Caco-2 (cell line): ENCODE results near the gene PLB1. TPM values are rescaled to one million over a fixed set of nuclear protein-coding genes. Genes with fewer than 3 reads are reported as not detected.

Source experiments
- BruUV-seq: library from RNA; stranded (reverse); fragments of 400-500 nt; replicated peaks from 2 replicates; lab custom pipeline; 2021; lab: Mats Ljungman, UMichigan
- CTCF ChIA-PET: fragments of 300-600 bp; sonication (Branson Sonifier 250); formaldehyde crosslinking; loops from one replicate; lab custom pipeline; 2022; ENCODE audit warnings: antibody characterized with exemption; lab: Charles Lee
- POLR2A ChIA-PET: fragments of 300-600 bp; sonication (Branson Sonifier 250); formaldehyde crosslinking; loops from one replicate; lab custom pipeline; 2022; ENCODE audit warnings: antibody characterized with exemption; lab: Charles Lee
- DNase-seq, 2 experiments: peaks; one replicate each; pipeline versions ENCODE4 v3.0.0 to v3.0.0-alpha.2; 2020 to 2022
- H3K27me3 ChIP-seq: replicated peaks from 2 replicates; pipeline ENCODE4 v1.6.0; 2011; ENCODE audit warnings: low read length; ENCODE audit not compliant: control insufficient read depth, insufficient read depth
- H3K36me3 ChIP-seq: 2 replicates; pipeline ENCODE4 v1.5.1; 2011; ENCODE audit warnings: low read length; ENCODE audit not compliant: control insufficient read depth, insufficient read depth
- H3K4me1 ChIP-seq: fragments of 250-450 bp; sonication (Bioruptor Pico); 2 replicates; pipeline ENCODE4 v1.5.1; 2020; ENCODE audit warnings: mild to moderate bottlenecking
- H3K4me3 ChIP-seq: 2 replicates; pipeline ENCODE4 v1.5.1; 2011; ENCODE audit warnings: low read depth, mild to moderate bottlenecking, control low read depth, low read length
- H3K9me3 ChIP-seq: fragments of 250-450 bp; sonication (Bioruptor Pico); 2 replicates; pipeline ENCODE4 v1.5.1; 2020; ENCODE audit warnings: mild to moderate bottlenecking, moderate library complexity
- H3K27ac Mint-ChIP-seq: one replicate; pipeline ENCODE4 v1.8.0; 2022; ENCODE audit warnings: mixed read lengths; ENCODE audit not compliant: unreplicated experiment
- H3K27me3 Mint-ChIP-seq: one replicate; pipeline ENCODE4 v1.8.0; 2022; ENCODE audit warnings: mixed read lengths; ENCODE audit not compliant: insufficient read depth, unreplicated experiment
- H3K36me3 Mint-ChIP-seq: one replicate; pipeline ENCODE4 v1.8.0; 2022; ENCODE audit warnings: mild to moderate bottlenecking, mixed read lengths; ENCODE audit not compliant: insufficient read depth, unreplicated experiment
- H3K4me1 Mint-ChIP-seq: one replicate; pipeline ENCODE4 v1.8.0; 2022; ENCODE audit warnings: low read depth, mixed read lengths; ENCODE audit not compliant: unreplicated experiment
- H3K4me3 Mint-ChIP-seq: one replicate; pipeline ENCODE4 v1.8.0; 2022; ENCODE audit warnings: mild to moderate bottlenecking, moderate library complexity, mixed read lengths; ENCODE audit not compliant: unreplicated experiment
- H3K9me3 Mint-ChIP-seq: one replicate; pipeline ENCODE4 v1.8.0; 2022; ENCODE audit warnings: mixed read lengths; ENCODE audit not compliant: unreplicated experiment
- CTCF ChIP-seq, 2 experiments: fragments of 200-600 bp in 1 of 2; IDR thresholded peaks; 1 replicate in 1 of 2; 2 replicates in 1 of 2; pipeline versions ENCODE4 v1.5.1 to v1.8.0; 2011 to 2022; ENCODE audit warnings: antibody characterized with exemption in 1 of 2, control low read depth in 1 of 2, inconsistent platforms in 1 of 2, low read depth in 1 of 2, low read length in 1 of 2, mild to moderate bottlenecking in 1 of 2, moderate library complexity in 1 of 2; ENCODE audit not compliant: insufficient read depth in 1 of 2, severe bottlenecking in 1 of 2, unreplicated experiment in 1 of 2
- intact Hi-C: fragments of 100-400 bp; cut with micrococcal nuclease; formaldehyde crosslinking; loops from one replicate; pipeline ENCODE4 v1.10.0; 2022; ENCODE audit not compliant: unreplicated experiment
- total RNA-seq: library from RNA; stranded (reverse); gene quantifications from 2 replicates; pipeline ENCODE4 v1.2.3, GENCODE V29; 2022

PLB1 gene
- total RNA-seq, 1 experiment from 2014 or later = 2.8 TPM

- Mint-ChIP-seq H3K4me1 (peaks cover 15% of the 10 kb centered on the region), H3K9me3 (peaks cover 18% of the 10 kb centered on the region), H3K4me3 (no peak overlapping the region), H3K27ac (no peak overlapping the region), H3K36me3 (no peaks in the 10 kb centered on the region), H3K27me3 (no peaks in the 10 kb centered on the region)
- intact Hi-C loops = no loop called here
- POLR2A ChIA-PET = no interaction called here
- H3K4me1 ChIP-seq = peaks cover 28% of the 10 kb centered on the region
- no peak overlapping the region for H3K4me3 ChIP-seq
- no TSS peak for BruUV-seq
- H3K36me3 ChIP-seq = no peaks in the 10 kb centered on the region
- CTCF ChIA-PET = interaction anchor here (0.5 to 0.6 kb wide), 2 partner anchors 139 to 802 kb away, joined by 4 to 6 read pairs; no protein-coding TSS in a partner anchor
- H3K27me3 ChIP-seq = no peaks in the 10 kb centered on the region
- no peak for DNase-seq
- TF ChIP-seq CTCF (IDR thresholded peaks at IDR 0.05; ENCODE audit: insufficient read depth in 1 of 2, low read depth in 1 of 2, low read length in 1 of 2, severe bottlenecking in 1 of 2, unreplicated experiment in 1 of 2) = no peak
- peaks cover 7% of the 10 kb centered on the region; the same call in 1 of the 2 replicates for H3K9me3 ChIP-seq
Observed at GRCh38 chr2:28515176-28515751, 19.4 kb downstream of the PLB1 start.

GRCh38 chr2:28516430-28516829, 20.6 kb downstream of the PLB1 start:
- H3K4me1 ChIP-seq = peaks cover 28% of the 10 kb centered on the region
- no peaks in the 10 kb centered on the region for H3K27me3 Mint-ChIP-seq
- H3K4me1 Mint-ChIP-seq = peaks cover 19% of the 10 kb centered on the region
- BruUV-seq = no TSS peak
- H3K27ac Mint-ChIP-seq = no peak overlapping the region
- H3K36me3 Mint-ChIP-seq = no peaks in the 10 kb centered on the region
- TF ChIP-seq CTCF (IDR thresholded peaks at IDR 0.05; ENCODE audit: insufficient read depth in 1 of 2, low read depth in 1 of 2, low read length in 1 of 2, severe bottlenecking in 1 of 2, unreplicated experiment in 1 of 2) = no peak
- ChIA-PET POLR2A (interaction anchor here (0.5 to 1.4 kb wide), 3 partner anchors 8 to 626 kb away, joined by 5 to 8 read pairs (median 7); partner anchors contain the start of genes BABAM2 and RBKS), CTCF (no interaction called here)
- peaks cover 3% of the 10 kb centered on the region; the same call in 1 of the 2 replicates for H3K9me3 ChIP-seq
- H3K36me3 ChIP-seq = no peaks in the 10 kb centered on the region
- peaks cover 18% of the 10 kb centered on the region for H3K9me3 Mint-ChIP-seq
- no peaks in the 10 kb centered on the region for H3K27me3 ChIP-seq
- intact Hi-C loops = no loop called here
- no peak overlapping the region for H3K4me3 ChIP-seq
- no peak for DNase-seq
- peak overlapping the region; percentile 5 for H3K4me3 Mint-ChIP-seq

GRCh38 chr2:28516950-28517349, 21.1 kb downstream of the PLB1 start:
- Mint-ChIP-seq H3K27me3 (no peaks in the 10 kb centered on the region), H3K27ac (peak overlapping the region; percentile 47), H3K4me1 (peaks cover 24% of the 10 kb centered on the region), H3K36me3 (no peaks in the 10 kb centered on the region), H3K9me3 (peaks cover 12% of the 10 kb centered on the region), H3K4me3 (peak overlapping the region; percentile 33)
- intact Hi-C loops = loop anchor here (1.0 kb wide), 1 partner anchor 9 kb away; no protein-coding TSS in a partner anchor
- H3K9me3 ChIP-seq = peaks cover 3% of the 10 kb centered on the region; the same call in 1 of the 2 replicates
- ChIA-PET POLR2A (interaction anchor here (0.5 to 1.4 kb wide), 3 partner anchors 9 to 627 kb away, joined by 5 to 8 read pairs (median 7); partner anchors contain the start of genes BABAM2 and RBKS), CTCF (interaction anchor here (0.6 to 1.0 kb wide), 2 partner anchors 9 to 28 kb away, joined by 3 to 6 read pairs; no protein-coding TSS in a partner anchor)
- H3K36me3 ChIP-seq = no peaks in the 10 kb centered on the region
- H3K4me1 ChIP-seq = peaks cover 28% of the 10 kb centered on the region
- no peak for TF ChIP-seq CTCF (IDR thresholded peaks at IDR 0.05; ENCODE audit: insufficient read depth in 1 of 2, low read depth in 1 of 2, low read length in 1 of 2, severe bottlenecking in 1 of 2, unreplicated experiment in 1 of 2)
- no peaks in the 10 kb centered on the region for H3K27me3 ChIP-seq
- peak; percentile 58 to 83 for DNase-seq
- no TSS peak for BruUV-seq
- no peak overlapping the region for H3K4me3 ChIP-seq
